Activated CD4-positive, alpha-beta memory T cell treated with anti-CD3 and anti-CD28 coated beads, Interleukin-2, amount 10 ng/mL, durations not matched to agents 7 days and 5 days (primary cell): Measurements from ENCODE around the gene CCL17. TPM values are rescaled to one million over a fixed set of nuclear protein-coding genes. Genes with fewer than 3 reads are reported as not detected.

Experiments
- CTCF ChIA-PET: fragments of 350-600 bp; sonication (Branson Sonifier 250); formaldehyde crosslinking; loops from one replicate; lab custom pipeline; 2021; ENCODE audit warnings: antibody characterized with exemption, inconsistent platforms; lab: Charles Lee
- POLR2A ChIA-PET: fragments of 350-600 bp; sonication (Branson Sonifier 250); formaldehyde crosslinking; loops from one replicate; lab custom pipeline; 2021; ENCODE audit warnings: antibody characterized with exemption; lab: Charles Lee
- DNase-seq: peaks from one replicate; pipeline ENCODE4 v3.0.0-alpha.2; 2020
- H3K27ac Mint-ChIP-seq: one replicate; pipeline ENCODE4 v1.8.0; 2021; ENCODE audit warnings: mild to moderate bottlenecking, mixed read lengths
- H3K27me3 Mint-ChIP-seq: one replicate; pipeline ENCODE4 v1.8.0; 2021; ENCODE audit warnings: mixed read lengths
- H3K36me3 Mint-ChIP-seq: one replicate; pipeline ENCODE4 v1.8.0; 2021; ENCODE audit warnings: low read depth, mixed read lengths
- H3K4me1 Mint-ChIP-seq: one replicate; pipeline ENCODE4 v1.8.0; 2021; ENCODE audit warnings: mixed read lengths
- H3K4me3 Mint-ChIP-seq: one replicate; pipeline ENCODE4 v1.8.0; 2021; ENCODE audit warnings: mild to moderate bottlenecking, mixed read lengths
- H3K9me3 Mint-ChIP-seq: one replicate; pipeline ENCODE4 v1.8.0; 2021; ENCODE audit warnings: mixed read lengths
- total RNA-seq, 2 experiments: library from RNA; stranded (reverse); gene quantifications; one replicate each; pipeline ENCODE4 v1.2.3, GENCODE V29; 2021

The CCL17 gene
- total RNA-seq, 2 experiments from 2014 or later, result not detected

DNA sequence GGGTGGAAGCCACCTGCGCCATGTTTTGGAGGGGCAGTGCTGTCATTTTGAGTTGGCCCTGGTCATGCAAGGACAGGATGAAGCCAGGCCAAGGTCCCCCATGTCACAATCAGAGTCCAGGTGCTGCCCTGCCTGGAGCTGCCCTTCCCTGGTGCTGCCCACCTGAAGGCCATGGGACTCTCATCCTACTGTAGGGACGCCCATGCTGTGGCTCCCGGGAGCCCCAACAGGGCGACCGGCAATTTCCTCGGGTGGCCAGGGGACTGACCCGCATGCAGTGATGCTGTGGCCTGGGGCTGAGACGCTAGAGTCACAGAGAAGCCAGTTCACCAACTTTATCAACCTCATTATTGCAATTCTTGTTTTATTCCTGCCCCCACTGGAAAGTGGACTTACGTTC lies 8.0 kb downstream of the CCL17 start:
- Mint-ChIP-seq H3K9me3 (no peaks in the 10 kb centered on the region), H3K27me3 (peaks cover 2% of the 10 kb centered on the region), H3K27ac (no peak overlapping the region), H3K4me3 (no peak overlapping the region), H3K4me1 (peaks cover 8% of the 10 kb centered on the region), H3K36me3 (no peaks in the 10 kb centered on the region)
- ChIA-PET POLR2A (interaction anchor here (1.4 kb wide), 1 partner anchor 112 kb away, joined by 3 read pairs; no protein-coding TSS in a partner anchor), CTCF (no interaction called here)
- DNase-seq, result no peak

- H3K4me1 Mint-ChIP-seq, result peaks cover 11% of the 10 kb centered on the region
- no peaks in the 10 kb centered on the region for H3K9me3 Mint-ChIP-seq
- no peak overlapping the region for H3K27ac Mint-ChIP-seq
- DNase-seq, result no peak
- no peaks in the 10 kb centered on the region for H3K36me3 Mint-ChIP-seq
- H3K4me3 Mint-ChIP-seq, result no peak overlapping the region
- peaks cover 5% of the 10 kb centered on the region for H3K27me3 Mint-ChIP-seq
- ChIA-PET CTCF (no interaction called here), POLR2A (interaction anchor here (1.4 kb wide), 1 partner anchor 113 kb away, joined by 3 read pairs; no protein-coding TSS in a partner anchor)
These were observed 8.7 kb downstream of the CCL17 start for GRCh38 chr16:57413301-57413730.

GRCh38 chr16:57413733-57414132 lies 9.2 kb downstream of the CCL17 start:
- DNase-seq, result no peak

DNA sequence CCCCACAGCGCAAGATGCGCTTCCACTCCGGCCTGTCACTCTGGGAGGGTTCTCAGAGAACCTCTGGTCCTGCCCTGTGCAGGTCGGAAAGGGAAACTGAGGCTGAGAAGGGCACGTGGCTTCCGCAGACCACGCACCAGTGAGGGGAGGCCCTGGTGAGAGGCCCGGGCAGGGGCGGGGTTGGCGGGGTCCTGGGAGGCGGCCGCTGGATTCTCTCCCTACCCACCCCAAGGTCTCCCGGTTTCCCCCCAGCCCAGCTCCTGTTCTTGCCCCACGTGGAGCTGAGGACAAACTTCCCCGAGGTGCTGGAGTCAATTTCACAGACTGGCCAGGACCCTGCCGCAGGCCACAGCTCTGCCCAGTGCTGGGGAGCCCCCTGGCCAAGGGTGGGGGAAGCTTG lies 11.5 kb downstream of the CCL17 start:
- no peak overlapping the region for H3K4me3 Mint-ChIP-seq
- ChIA-PET POLR2A (interaction anchor here (1.0 to 2.6 kb wide), 5 partner anchors 30 to 230 kb away, joined by 3 to 9 read pairs (median 3); partner anchors contain the start of genes CIAPIN1, COQ9, PSME3IP1 and RSPRY1), CTCF (interaction anchor here (1.1 to 7.1 kb wide), 11 partner anchors 9 to 323 kb away, joined by 3 to 160 read pairs (median 6); partner anchors contain the start of genes ARL2BP, CPNE2, POLR2C and PSME3IP1)
- peaks cover 20% of the 10 kb centered on the region for H3K4me1 Mint-ChIP-seq
- H3K27me3 Mint-ChIP-seq, result peaks cover 6% of the 10 kb centered on the region
- DNase-seq, result no peak
- H3K36me3 Mint-ChIP-seq, result no peaks in the 10 kb centered on the region
- H3K9me3 Mint-ChIP-seq, result no peaks in the 10 kb centered on the region
- no peak overlapping the region for H3K27ac Mint-ChIP-seq

More at GRCh38 chr16:57413733-57414132, 9.2 kb downstream of the CCL17 start:
- no peaks in the 10 kb centered on the region for H3K36me3 Mint-ChIP-seq
- H3K27ac Mint-ChIP-seq, result no peak overlapping the region
- no peak overlapping the region for H3K4me3 Mint-ChIP-seq
- H3K27me3 Mint-ChIP-seq, result peaks cover 6% of the 10 kb centered on the region
- H3K4me1 Mint-ChIP-seq, result peaks cover 14% of the 10 kb centered on the region
- no peaks in the 10 kb centered on the region for H3K9me3 Mint-ChIP-seq
- ChIA-PET CTCF (no interaction called here), POLR2A (interaction anchor here (1.4 kb wide), 1 partner anchor 113 kb away, joined by 3 read pairs; no protein-coding TSS in a partner anchor)

GRCh38 chr16:57419506-57419905 lies 14.9 kb downstream of the CCL17 start:
- ChIA-PET POLR2A (interaction anchor here (0.9 to 1.9 kb wide), 2 partner anchors 27 to 139 kb away, joined by 3 to 4 read pairs; partner anchors contain the start of genes CIAPIN1 and COQ9), CTCF (interaction anchor here (0.7 to 7.1 kb wide), 14 partner anchors 15 to 232 kb away, joined by 3 to 160 read pairs (median 4); partner anchors contain the start of genes CCL17, CIAPIN1 and COQ9)
- Mint-ChIP-seq H3K27me3 (peaks cover 5% of the 10 kb centered on the region), H3K4me1 (peaks cover 20% of the 10 kb centered on the region), H3K36me3 (no peaks in the 10 kb centered on the region), H3K4me3 (no peak overlapping the region), H3K9me3 (no peaks in the 10 kb centered on the region), H3K27ac (no peak overlapping the region)
- DNase-seq, result no peak

- no peak for DNase-seq
- Mint-ChIP-seq H3K4me1 (peaks cover 14% of the 10 kb centered on the region), H3K4me3 (no peak overlapping the region), H3K9me3 (no peaks in the 10 kb centered on the region), H3K27ac (no peak overlapping the region), H3K27me3 (peaks cover 5% of the 10 kb centered on the region), H3K36me3 (peaks cover 4% of the 10 kb centered on the region)
- ChIA-PET CTCF (interaction anchor here (1.2 to 7.1 kb wide), 3 partner anchors 40 to 154 kb away, joined by 3 to 160 read pairs (median 4); partner anchors contain the start of gene POLR2C), POLR2A (interaction anchor here (0.6 to 1.2 kb wide), 3 partner anchors 24 to 448 kb away, joined by 3 to 4 read pairs (median 3); partner anchors contain the start of genes CIAPIN1 and COQ9)
These were observed 17.7 kb downstream of the CCL17 start for GRCh38 chr16:57422026-57422944.

DNA sequence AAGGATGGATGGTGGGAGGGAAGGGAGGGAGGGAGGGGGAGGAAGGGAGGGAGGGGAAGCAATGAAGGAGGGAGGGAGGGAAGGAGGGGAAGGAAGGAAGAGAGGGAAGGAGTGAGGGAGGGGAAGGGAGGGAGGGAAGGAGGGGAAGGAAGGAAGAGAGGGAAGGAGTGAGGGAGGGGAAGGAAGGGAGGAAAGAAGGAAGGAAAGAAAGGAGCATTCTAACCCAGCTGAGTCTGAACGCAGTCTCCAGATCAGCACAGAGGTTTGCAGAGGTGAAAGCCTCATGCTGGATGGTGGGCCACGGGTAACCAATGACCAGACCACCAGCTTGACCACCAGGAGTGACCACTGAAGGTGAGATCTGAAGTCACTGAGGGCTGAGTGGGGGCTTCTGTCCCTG lies 18.6 kb downstream of the CCL17 start:
- ChIA-PET CTCF (no interaction called here), POLR2A (interaction anchor here (1.2 kb wide), 1 partner anchor 124 kb away, joined by 3 read pairs; no protein-coding TSS in a partner anchor)
- no peak for DNase-seq
- Mint-ChIP-seq H3K36me3 (peaks cover 11% of the 10 kb centered on the region), H3K4me1 (peaks cover 9% of the 10 kb centered on the region), H3K9me3 (no peaks in the 10 kb centered on the region), H3K4me3 (no peak overlapping the region), H3K27me3 (peaks cover 1% of the 10 kb centered on the region), H3K27ac (no peak overlapping the region)

GRCh38 chr16:57424583-57424982 lies 20.0 kb downstream of the CCL17 start:
- H3K4me1 Mint-ChIP-seq, result no peaks in the 10 kb centered on the region
- no peaks in the 10 kb centered on the region for H3K27me3 Mint-ChIP-seq
- peaks cover 21% of the 10 kb centered on the region for H3K36me3 Mint-ChIP-seq
- H3K9me3 Mint-ChIP-seq, result no peaks in the 10 kb centered on the region
- no peak overlapping the region for H3K27ac Mint-ChIP-seq
- no peak for DNase-seq
- POLR2A ChIA-PET, result no interaction called here
- CTCF ChIA-PET, result interaction anchor here (0.6 to 1.4 kb wide), 4 partner anchors 8 to 224 kb away, joined by 3 to 6 read pairs (median 4); no protein-coding TSS in a partner anchor
- H3K4me3 Mint-ChIP-seq, result no peak overlapping the region

DNA sequence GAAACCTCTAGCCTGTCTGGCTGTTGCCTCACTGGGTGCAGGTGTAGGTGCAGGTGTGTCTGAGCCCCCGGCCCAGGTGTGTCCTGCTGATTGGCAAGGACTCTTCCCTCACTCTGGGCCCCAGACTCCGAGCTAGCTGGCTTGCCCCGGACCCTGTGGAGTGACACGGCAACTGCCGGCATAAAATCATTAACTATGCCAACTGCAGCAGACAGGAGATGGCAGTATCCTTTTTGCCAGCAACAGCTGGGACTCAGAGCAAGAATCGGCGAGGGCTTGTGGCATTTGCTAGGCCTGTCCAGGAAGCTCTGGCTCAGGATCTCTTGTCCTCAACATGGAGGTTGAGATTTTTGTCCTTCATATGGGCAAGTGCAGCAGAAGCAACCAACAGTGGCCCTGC lies 21.8 kb downstream of the CCL17 start:
- Mint-ChIP-seq H3K27ac (no peak overlapping the region), H3K4me1 (no peaks in the 10 kb centered on the region), H3K36me3 (peaks cover 38% of the 10 kb centered on the region), H3K9me3 (no peaks in the 10 kb centered on the region), H3K27me3 (no peaks in the 10 kb centered on the region), H3K4me3 (no peak overlapping the region)
- ChIA-PET CTCF (interaction anchor here (0.7 to 1.3 kb wide), 2 partner anchors 9 to 93 kb away, joined by 3 to 5 read pairs; no protein-coding TSS in a partner anchor), POLR2A (no interaction called here)
- no peak for DNase-seq

GRCh38 chr16:57427307-57427706 lies 22.7 kb downstream of the CCL17 start:
- ChIA-PET CTCF (interaction anchor here (1.3 kb wide), 1 partner anchor 10 kb away, joined by 5 read pairs; no protein-coding TSS in a partner anchor), POLR2A (interaction anchor here (1.0 kb wide), 1 partner anchor 20 kb away, joined by 5 read pairs; the partner anchor contains the start of genes CIAPIN1 and COQ9)
- H3K4me3 Mint-ChIP-seq, result no peak overlapping the region
- no peaks in the 10 kb centered on the region for H3K9me3 Mint-ChIP-seq
- H3K36me3 Mint-ChIP-seq, result peaks cover 39% of the 10 kb centered on the region
- H3K27ac Mint-ChIP-seq, result no peak overlapping the region
- H3K27me3 Mint-ChIP-seq, result no peaks in the 10 kb centered on the region
- DNase-seq, result no peak
- no peaks in the 10 kb centered on the region for H3K4me1 Mint-ChIP-seq

DNA sequence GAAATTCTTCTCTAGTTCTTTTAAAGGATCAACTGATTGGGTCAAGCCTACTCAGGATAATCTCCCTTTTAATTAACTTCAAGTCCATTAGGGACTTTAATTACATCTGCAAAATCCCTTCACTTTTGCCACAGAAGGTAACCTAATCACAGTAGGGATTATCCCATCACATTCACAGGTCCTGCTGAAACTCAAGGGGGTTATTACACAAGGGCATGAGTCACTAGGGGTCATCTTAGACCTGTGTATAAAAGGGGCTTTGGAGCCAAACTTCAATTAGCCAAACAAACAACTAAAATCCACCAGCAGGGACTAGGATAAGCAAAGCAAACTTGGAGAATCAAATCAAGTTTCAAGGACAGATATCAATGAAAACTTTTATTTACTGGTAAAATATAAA lies 23.3 kb downstream of the CCL17 start:
- no peak overlapping the region for H3K4me3 Mint-ChIP-seq
- peaks cover 45% of the 10 kb centered on the region for H3K36me3 Mint-ChIP-seq
- CTCF ChIA-PET, result no interaction called here

GRCh38 chr16:57430955-57431354 lies 26.4 kb downstream of the CCL17 start:
- H3K4me1 Mint-ChIP-seq, result no peaks in the 10 kb centered on the region
- CTCF ChIA-PET, result interaction anchor here (3.1 kb wide), 1 partner anchor 13 kb away, joined by 13 read pairs; no protein-coding TSS in a partner anchor
- no peak overlapping the region for H3K27ac Mint-ChIP-seq
- H3K27me3 Mint-ChIP-seq, result no peaks in the 10 kb centered on the region
- no peak for DNase-seq
- H3K4me3 Mint-ChIP-seq, result no peak overlapping the region
- peaks cover 69% of the 10 kb centered on the region for H3K36me3 Mint-ChIP-seq
- H3K9me3 Mint-ChIP-seq, result no peaks in the 10 kb centered on the region
- POLR2A ChIA-PET, result no interaction called here

More for the DNA sequence above, 23.3 kb downstream of the CCL17 start:
- Mint-ChIP-seq H3K27me3 (no peaks in the 10 kb centered on the region), H3K4me1 (no peaks in the 10 kb centered on the region), H3K27ac (no peak overlapping the region), H3K9me3 (no peaks in the 10 kb centered on the region)
- no peak for DNase-seq
- POLR2A ChIA-PET, result no interaction called here
